GM19239 (cell line): Measurements from ENCODE around the gene AGPAT4.

Source experiments
- DNase-seq: peaks from one replicate; pipeline ENCODE4 v3.0.0; 2011; ENCODE audit warnings: low spot score; ENCODE audit not compliant: insufficient read length
- FAIRE-seq: peaks from 2 replicates; lab custom pipeline; 2011; peaks lifted over from hg19 to GRCh38; lab: Jason Lieb, UNC

The AGPAT4 gene

GRCh38 chr6:161091972-161092701, 181.7 kb downstream of the AGPAT4 start:
- FAIRE-seq, result no peak

GRCh38 chr6:161091151-161091550, 182.7 kb downstream of the AGPAT4 start:
- DNase-seq, result no peak
- no peak for FAIRE-seq

More at GRCh38 chr6:161091972-161092701, 181.7 kb downstream of the AGPAT4 start:
- no peak for DNase-seq

GRCh38 chr6:161088676-161089328, 185.1 kb downstream of the AGPAT4 start:
- no peak for FAIRE-seq

GRCh38 chr6:161085246-161085645, 188.6 kb downstream of the AGPAT4 start:
- no peak for DNase-seq
- FAIRE-seq, result no peak

More at GRCh38 chr6:161088676-161089328, 185.1 kb downstream of the AGPAT4 start:
- DNase-seq, result no peak

GRCh38 chr6:161082215-161082614, 191.6 kb downstream of the AGPAT4 start:
- DNase-seq, result no peak
- no peak for FAIRE-seq

- DNase-seq (no peak), FAIRE-seq (no peak)
Measured at GRCh38 chr6:161080263-161080970, 193.4 kb downstream of the AGPAT4 start.
